HepG2 (cell line): Measurements from ENCODE around the gene TM4SF5. TPM values are rescaled to one million over a fixed set of nuclear protein-coding genes. Genes with fewer than 3 reads are reported as not detected.
A peak's percentile ranks its signal among the peaks of the same experiment; 100 is the strongest.

Source experiments
- BCL6 ChIP-seq: IDR thresholded peaks from 2 replicates; pipeline ENCODE4 v1.6.1; 2016; ENCODE audit warnings: missing genetic modification reagents, missing compliant biosample characterization
- CEBPG ChIP-seq: IDR thresholded peaks from 2 replicates; pipeline ENCODE4 v1.6.1; 2016
- FOXA3 ChIP-seq: IDR thresholded peaks from 2 replicates; pipeline ENCODE4 v1.6.1; 2016; ENCODE audit warnings: missing genetic modification reagents, missing compliant biosample characterization
- HOXD1 ChIP-seq: sonication (generic); formaldehyde crosslinking; IDR thresholded peaks from 2 replicates; pipeline ENCODE4 v1.5.0; 2020; ENCODE audit warnings: missing genetic modification reagents
- IKZF4 ChIP-seq: sonication (generic); formaldehyde crosslinking; IDR thresholded peaks from 2 replicates; pipeline ENCODE4 v1.5.1; 2020; ENCODE audit warnings: borderline replicate concordance, mild to moderate bottlenecking, low read depth, missing genetic modification reagents; ENCODE audit errors: not compliant biosample characterization
- IRF2 ChIP-seq: IDR thresholded peaks from 2 replicates; pipeline ENCODE4 v1.6.1; 2018; ENCODE audit warnings: missing genetic modification reagents, missing compliant biosample characterization
- MAX ChIP-seq: IDR thresholded peaks from 2 replicates; pipeline ENCODE4 v1.6.1; 2012; ENCODE audit warnings: inconsistent platforms
- MIER3 ChIP-seq: IDR thresholded peaks from 2 replicates; pipeline ENCODE4 v1.6.1; 2016; ENCODE audit warnings: missing compliant biosample characterization, borderline replicate concordance
- PHF21A ChIP-seq: sonication (generic); formaldehyde crosslinking; IDR thresholded peaks from 2 replicates; pipeline ENCODE4 v1.5.0; 2020; ENCODE audit warnings: mild to moderate bottlenecking, missing genetic modification reagents
- SETDB1 ChIP-seq: sonication (generic); formaldehyde crosslinking; IDR thresholded peaks from 2 replicates; pipeline ENCODE4 v1.5.1; 2020; ENCODE audit warnings: missing genetic modification reagents, mild to moderate bottlenecking, borderline replicate concordance
- TRIM24 ChIP-seq: sonication (generic); formaldehyde crosslinking; IDR thresholded peaks from 2 replicates; pipeline ENCODE4 v1.8.0; 2022; ENCODE audit warnings: mild to moderate bottlenecking, missing genetic modification reagents
- ZBTB34 ChIP-seq: sonication (generic); formaldehyde crosslinking; IDR thresholded peaks from 2 replicates; pipeline ENCODE4 v1.8.0; 2022; ENCODE audit warnings: mild to moderate bottlenecking, missing genetic modification reagents
- ZFP37 ChIP-seq: sonication (generic); formaldehyde crosslinking; IDR thresholded peaks from 2 replicates; pipeline ENCODE4 v1.4.0; 2020; ENCODE audit warnings: missing genetic modification reagents, borderline replicate concordance
- ZNF260 ChIP-seq: sonication (generic); formaldehyde crosslinking; IDR thresholded peaks from 2 replicates; pipeline ENCODE4 v1.4.0; 2020; ENCODE audit warnings: missing genetic modification reagents, low read depth, mild to moderate bottlenecking, borderline replicate concordance
- ZNF333 ChIP-seq: sonication (generic); formaldehyde crosslinking; IDR thresholded peaks from 2 replicates; pipeline ENCODE4 v1.4.0; 2020; ENCODE audit warnings: mild to moderate bottlenecking, missing genetic modification reagents, borderline replicate concordance
- ZNF335 ChIP-seq: sonication (generic); formaldehyde crosslinking; IDR thresholded peaks from 2 replicates; pipeline ENCODE4 v1.4.0; 2020; ENCODE audit warnings: missing genetic modification reagents
- ZNF572 ChIP-seq: sonication (generic); formaldehyde crosslinking; IDR thresholded peaks from 2 replicates; pipeline ENCODE4 v1.5.1; 2020; ENCODE audit warnings: mild to moderate bottlenecking, missing genetic modification reagents
- ZNF761 ChIP-seq: sonication (generic); formaldehyde crosslinking; conservative IDR thresholded peaks from 2 replicates; pipeline ENCODE4 v1.4.0; 2020; ENCODE audit warnings: mild to moderate bottlenecking, missing genetic modification reagents
- polyA plus RNA-seq, 8 experiments: library from polyadenylated mRNA; depleted of rRNA in 3 of 8; stranded (reverse) in 7 of 8; unstranded in 1 of 8; fragments of >200 nt; fragmentation: Illumina TruSeq in 4 of 8; extraction: Trizol in 4 of 8; gene quantifications; 2 replicates each; pipeline versions ENCODE4 v1.2.1 to v1.2.3, GENCODE V29; 2011 to 2016; ENCODE audit warnings: low read depth in 4 of 8, missing spikeins in 1 of 8, mixed read lengths in 1 of 8; ENCODE audit not compliant: insufficient read depth in 1 of 8
- total RNA-seq, 5 experiments: library from RNA; depleted of rRNA; stranded (reverse); fragments of >200 nt; fragmentation: Illumina TruSeq; extraction: Trizol; gene quantifications; 2 replicates each; pipeline ENCODE4 v1.2.3, GENCODE V29; 2016; ENCODE audit warnings: low read depth in 1 of 5
- TF ChIP-seq, protein P1 (sequence below): sonication (generic); formaldehyde crosslinking; IDR thresholded peaks from 2 replicates; pipeline ENCODE4 v1.8.1; 2023; ENCODE audit warnings: mild to moderate bottlenecking, missing genetic modification reagents
- TF ChIP-seq, protein P2 (sequence below): sonication (generic); formaldehyde crosslinking; IDR thresholded peaks from 2 replicates; pipeline ENCODE4 v1.4.0; 2020; ENCODE audit warnings: missing genetic modification reagents
- TF ChIP-seq, protein P3 (sequence below): IDR thresholded peaks from 2 replicates; pipeline ENCODE4 v1.4.0; 2020; ENCODE audit warnings: mild to moderate bottlenecking, missing genetic modification reagents
- TF ChIP-seq, protein P4 (sequence below): sonication (generic); formaldehyde crosslinking; conservative IDR thresholded peaks from 2 replicates; pipeline ENCODE4 v1.8.0; 2022; ENCODE audit warnings: low read depth, missing genetic modification reagents

The TM4SF5 gene
- total and polyA plus RNA-seq, 2 of the 13 experiments (the other 11 are each of a cell fraction or from before 2014, with no cell fraction given): 30.1 to 126 TPM

GRCh38 chr17:4751932-4752331, 19.8 kb upstream of the TM4SF5 start (continued):
- TF ChIP-seq ZNF335 (CRISPR knock-in tag): no peak
- TF ChIP-seq ZNF761 (CRISPR knock-in tag): no peak
- no peak for TF ChIP-seq ZBTB34 (CRISPR knock-in tag)
- no peak for TF ChIP-seq ZNF572 (CRISPR knock-in tag)
- no peak for TF ChIP-seq SETDB1
- TF ChIP-seq, protein P1, sequence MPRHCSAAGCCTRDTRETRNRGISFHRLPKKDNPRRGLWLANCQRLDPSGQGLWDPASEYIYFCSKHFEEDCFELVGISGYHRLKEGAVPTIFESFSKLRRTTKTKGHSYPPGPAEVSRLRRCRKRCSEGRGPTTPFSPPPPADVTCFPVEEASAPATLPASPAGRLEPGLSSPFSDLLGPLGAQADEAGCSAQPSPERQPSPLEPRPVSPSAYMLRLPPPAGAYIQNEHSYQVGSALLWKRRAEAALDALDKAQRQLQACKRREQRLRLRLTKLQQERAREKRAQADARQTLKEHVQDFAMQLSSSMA: no peak
- TF ChIP-seq CEBPG (CRISPR knock-in tag): peak; percentile 95
- peak; percentile 52; the same call in 1 of the 2 replicates for TF ChIP-seq FOXA3 (CRISPR knock-in tag)
- TF ChIP-seq, protein P2, sequence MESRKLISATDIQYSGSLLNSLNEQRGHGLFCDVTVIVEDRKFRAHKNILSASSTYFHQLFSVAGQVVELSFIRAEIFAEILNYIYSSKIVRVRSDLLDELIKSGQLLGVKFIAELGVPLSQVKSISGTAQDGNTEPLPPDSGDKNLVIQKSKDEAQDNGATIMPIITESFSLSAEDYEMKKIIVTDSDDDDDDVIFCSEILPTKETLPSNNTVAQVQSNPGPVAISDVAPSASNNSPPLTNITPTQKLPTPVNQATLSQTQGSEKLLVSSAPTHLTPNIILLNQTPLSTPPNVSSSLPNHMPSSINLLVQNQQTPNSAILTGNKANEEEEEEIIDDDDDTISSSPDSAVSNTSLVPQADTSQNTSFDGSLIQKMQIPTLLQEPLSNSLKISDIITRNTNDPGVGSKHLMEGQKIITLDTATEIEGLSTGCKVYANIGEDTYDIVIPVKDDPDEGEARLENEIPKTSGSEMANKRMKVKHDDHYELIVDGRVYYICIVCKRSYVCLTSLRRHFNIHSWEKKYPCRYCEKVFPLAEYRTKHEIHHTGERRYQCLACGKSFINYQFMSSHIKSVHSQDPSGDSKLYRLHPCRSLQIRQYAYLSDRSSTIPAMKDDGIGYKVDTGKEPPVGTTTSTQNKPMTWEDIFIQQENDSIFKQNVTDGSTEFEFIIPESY (CRISPR knock-in tag): peak; percentile 88
- TF ChIP-seq, protein P3, sequence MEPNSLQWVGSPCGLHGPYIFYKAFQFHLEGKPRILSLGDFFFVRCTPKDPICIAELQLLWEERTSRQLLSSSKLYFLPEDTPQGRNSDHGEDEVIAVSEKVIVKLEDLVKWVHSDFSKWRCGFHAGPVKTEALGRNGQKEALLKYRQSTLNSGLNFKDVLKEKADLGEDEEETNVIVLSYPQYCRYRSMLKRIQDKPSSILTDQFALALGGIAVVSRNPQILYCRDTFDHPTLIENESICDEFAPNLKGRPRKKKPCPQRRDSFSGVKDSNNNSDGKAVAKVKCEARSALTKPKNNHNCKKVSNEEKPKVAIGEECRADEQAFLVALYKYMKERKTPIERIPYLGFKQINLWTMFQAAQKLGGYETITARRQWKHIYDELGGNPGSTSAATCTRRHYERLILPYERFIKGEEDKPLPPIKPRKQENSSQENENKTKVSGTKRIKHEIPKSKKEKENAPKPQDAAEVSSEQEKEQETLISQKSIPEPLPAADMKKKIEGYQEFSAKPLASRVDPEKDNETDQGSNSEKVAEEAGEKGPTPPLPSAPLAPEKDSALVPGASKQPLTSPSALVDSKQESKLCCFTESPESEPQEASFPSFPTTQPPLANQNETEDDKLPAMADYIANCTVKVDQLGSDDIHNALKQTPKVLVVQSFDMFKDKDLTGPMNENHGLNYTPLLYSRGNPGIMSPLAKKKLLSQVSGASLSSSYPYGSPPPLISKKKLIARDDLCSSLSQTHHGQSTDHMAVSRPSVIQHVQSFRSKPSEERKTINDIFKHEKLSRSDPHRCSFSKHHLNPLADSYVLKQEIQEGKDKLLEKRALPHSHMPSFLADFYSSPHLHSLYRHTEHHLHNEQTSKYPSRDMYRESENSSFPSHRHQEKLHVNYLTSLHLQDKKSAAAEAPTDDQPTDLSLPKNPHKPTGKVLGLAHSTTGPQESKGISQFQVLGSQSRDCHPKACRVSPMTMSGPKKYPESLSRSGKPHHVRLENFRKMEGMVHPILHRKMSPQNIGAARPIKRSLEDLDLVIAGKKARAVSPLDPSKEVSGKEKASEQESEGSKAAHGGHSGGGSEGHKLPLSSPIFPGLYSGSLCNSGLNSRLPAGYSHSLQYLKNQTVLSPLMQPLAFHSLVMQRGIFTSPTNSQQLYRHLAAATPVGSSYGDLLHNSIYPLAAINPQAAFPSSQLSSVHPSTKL: peak; percentile 51
- TF ChIP-seq MIER3 (CRISPR knock-in tag): 0 out of 2 replicates have a peak, but pooled peaks have one; percentile 15
- TF ChIP-seq TRIM24 (CRISPR knock-in tag): 0 out of 2 replicates have a peak, but pooled peaks have one; percentile 40
- 0 out of 2 replicates have a peak, but pooled peaks have one; percentile 36 for TF ChIP-seq MAX
- TF ChIP-seq PHF21A (CRISPR knock-in tag): no peak
- TF ChIP-seq IRF2 (CRISPR knock-in tag): 0 out of 2 replicates have a peak, but pooled peaks have one; percentile 11
- TF ChIP-seq ZFP37 (CRISPR knock-in tag): no peak
- TF ChIP-seq, protein P4, sequence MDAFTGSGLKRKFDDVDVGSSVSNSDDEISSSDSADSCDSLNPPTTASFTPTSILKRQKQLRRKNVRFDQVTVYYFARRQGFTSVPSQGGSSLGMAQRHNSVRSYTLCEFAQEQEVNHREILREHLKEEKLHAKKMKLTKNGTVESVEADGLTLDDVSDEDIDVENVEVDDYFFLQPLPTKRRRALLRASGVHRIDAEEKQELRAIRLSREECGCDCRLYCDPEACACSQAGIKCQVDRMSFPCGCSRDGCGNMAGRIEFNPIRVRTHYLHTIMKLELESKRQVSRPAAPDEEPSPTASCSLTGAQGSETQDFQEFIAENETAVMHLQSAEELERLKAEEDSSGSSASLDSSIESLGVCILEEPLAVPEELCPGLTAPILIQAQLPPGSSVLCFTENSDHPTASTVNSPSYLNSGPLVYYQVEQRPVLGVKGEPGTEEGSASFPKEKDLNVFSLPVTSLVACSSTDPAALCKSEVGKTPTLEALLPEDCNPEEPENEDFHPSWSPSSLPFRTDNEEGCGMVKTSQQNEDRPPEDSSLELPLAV: no peak
- TF ChIP-seq BCL6 (CRISPR knock-in tag): peak; percentile 81
- TF ChIP-seq HOXD1: no peak
- no peak for TF ChIP-seq ZNF333 (CRISPR knock-in tag)
- no peak for TF ChIP-seq IKZF4 (CRISPR knock-in tag)
- TF ChIP-seq ZNF260 (CRISPR knock-in tag): no peak
